SK-N-SH (cell line): ENCODE results near the gene AGR3.

Experiments
- SIN3A ChIP-seq: IDR thresholded peaks from 2 replicates; pipeline ENCODE4 v1.6.1; 2012; ENCODE audit warnings: low read depth, mild to moderate bottlenecking, low read length, moderate library complexity, borderline replicate concordance
- TF ChIP-seq, protein P1 (sequence below): fragments of 200-600 bp; sonication (generic); IDR thresholded peaks from 2 replicates; pipeline ENCODE4 v1.6.1; 2017; ENCODE audit warnings: antibody characterized with exemption, mild to moderate bottlenecking, moderate library complexity

DNA sequence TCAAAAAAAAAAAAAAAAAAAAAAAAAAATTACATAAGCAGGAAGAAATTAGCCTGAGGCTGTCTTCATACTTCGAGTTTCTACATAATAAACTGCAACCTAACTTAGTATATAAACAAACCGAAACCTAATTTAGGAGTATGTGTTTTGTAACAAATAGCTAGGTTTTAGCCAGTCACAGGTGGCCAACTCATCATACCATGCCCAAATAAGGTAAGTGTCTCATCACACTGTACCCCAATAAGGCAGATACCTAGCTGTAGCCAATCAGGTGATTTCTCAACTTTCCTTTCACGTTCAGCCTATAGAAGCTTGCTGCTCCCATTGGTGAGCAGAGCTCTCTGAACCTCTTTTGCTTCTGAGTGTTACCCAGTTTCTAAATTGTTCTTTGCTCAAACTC is 63.1 kb downstream of the AGR3 start:
- TF ChIP-seq, protein P1, sequence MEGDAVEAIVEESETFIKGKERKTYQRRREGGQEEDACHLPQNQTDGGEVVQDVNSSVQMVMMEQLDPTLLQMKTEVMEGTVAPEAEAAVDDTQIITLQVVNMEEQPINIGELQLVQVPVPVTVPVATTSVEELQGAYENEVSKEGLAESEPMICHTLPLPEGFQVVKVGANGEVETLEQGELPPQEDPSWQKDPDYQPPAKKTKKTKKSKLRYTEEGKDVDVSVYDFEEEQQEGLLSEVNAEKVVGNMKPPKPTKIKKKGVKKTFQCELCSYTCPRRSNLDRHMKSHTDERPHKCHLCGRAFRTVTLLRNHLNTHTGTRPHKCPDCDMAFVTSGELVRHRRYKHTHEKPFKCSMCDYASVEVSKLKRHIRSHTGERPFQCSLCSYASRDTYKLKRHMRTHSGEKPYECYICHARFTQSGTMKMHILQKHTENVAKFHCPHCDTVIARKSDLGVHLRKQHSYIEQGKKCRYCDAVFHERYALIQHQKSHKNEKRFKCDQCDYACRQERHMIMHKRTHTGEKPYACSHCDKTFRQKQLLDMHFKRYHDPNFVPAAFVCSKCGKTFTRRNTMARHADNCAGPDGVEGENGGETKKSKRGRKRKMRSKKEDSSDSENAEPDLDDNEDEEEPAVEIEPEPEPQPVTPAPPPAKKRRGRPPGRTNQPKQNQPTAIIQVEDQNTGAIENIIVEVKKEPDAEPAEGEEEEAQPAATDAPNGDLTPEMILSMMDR: no peak
- no peak for TF ChIP-seq SIN3A
